ENCODE data around the gene PDSS2. TPM values are rescaled to one million over a fixed set of nuclear protein-coding genes. Genes with fewer than 3 reads are reported as not detected.

The PDSS2 gene
- polyA plus RNA-seq, 1 donor (not counting 4 experiments of a cell fraction or from before 2014, with no cell fraction given): 12.5 TPM

DNA sequence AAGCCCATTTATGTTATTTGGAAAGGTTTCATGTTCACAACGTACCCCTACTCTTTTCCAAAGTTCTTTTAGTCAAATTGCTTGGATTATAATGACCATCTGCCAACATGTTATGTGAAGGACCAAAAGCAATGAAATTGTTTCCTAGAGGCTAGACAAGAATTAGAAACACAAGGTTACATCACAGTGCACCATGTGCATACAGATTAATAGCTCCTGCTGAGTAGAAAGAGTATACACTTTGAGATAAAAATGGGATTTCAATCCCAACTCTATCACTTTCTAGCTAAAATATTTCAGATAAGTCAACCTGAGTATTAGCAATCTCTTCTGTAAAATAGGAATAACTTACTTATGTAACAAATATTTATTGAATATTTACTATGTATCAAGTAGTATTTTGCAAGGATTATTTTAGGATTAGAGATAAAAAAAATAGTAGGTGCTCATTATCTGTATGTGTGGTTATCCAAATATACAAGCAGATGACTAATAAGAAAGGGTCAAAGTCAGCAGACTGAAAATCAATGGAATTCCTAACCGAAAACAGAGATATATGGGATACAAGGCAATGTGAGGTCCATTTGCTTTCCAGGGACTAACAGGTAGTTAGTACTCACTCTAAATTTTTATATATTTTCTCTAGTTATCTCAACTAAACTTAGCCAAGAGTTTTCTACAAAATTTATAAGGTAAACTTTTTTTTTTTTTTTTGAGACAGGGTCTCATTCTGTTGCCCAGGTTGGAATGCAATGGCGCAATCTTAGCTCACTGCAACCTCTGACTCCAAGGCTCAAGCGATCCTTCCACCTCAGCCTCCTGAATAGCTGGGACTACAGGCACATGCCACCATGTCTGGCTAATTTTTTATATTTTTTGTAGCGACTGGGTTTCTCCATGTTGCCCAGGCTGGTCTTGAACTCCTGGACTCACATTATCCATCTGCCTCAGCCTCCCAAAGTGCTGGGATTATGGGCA, 127.7 kb downstream of the PDSS2 start:
- Histone ChIP-seq H3K79me2 (ENCODE audit: control insufficient read depth, insufficient read depth, low read length) (no peaks in the 10 kb centered on the region), H3K4me2 (ENCODE audit: control insufficient read depth, extremely low read depth, insufficient read depth, low read depth, low read length) (no peak overlapping the region), H3K9me3 (ENCODE audit: control insufficient read depth, low read depth, low read length) (no peaks in the 10 kb centered on the region), H3K9ac (ENCODE audit: control insufficient read depth, extremely low read depth, insufficient read depth, low read length) (no peak overlapping the region), H3K9me1 (ENCODE audit: control insufficient read depth, extremely low read depth, insufficient read depth, low read length) (no peaks in the 10 kb centered on the region), H4K20me1 (ENCODE audit: control insufficient read depth, extremely low read depth, insufficient read depth, low read length) (no peaks in the 10 kb centered on the region), H3K36me3 (ENCODE audit: control insufficient read depth in 2 of 2, extremely low read depth in 1 of 2, insufficient read depth in 2 of 2, low read length in 2 of 2) (no peaks in the 10 kb centered on the region), H3K27ac (ENCODE audit: control insufficient read depth, insufficient read depth, low read length) (no peak overlapping the region), H2AFZ (ENCODE audit: control insufficient read depth, low read length) (no peak overlapping the region), H3K4me1 (ENCODE audit: control insufficient read depth, extremely low read depth, insufficient read depth, low read length) (no peaks in the 10 kb centered on the region), H3K4me3 (ENCODE audit: control insufficient read depth in 2 of 3, extremely low read depth in 1 of 3, insufficient read depth in 2 of 3, low read depth in 1 of 3, low read length in 3 of 3) (no peak overlapping the region), H3K27me3 (ENCODE audit: control insufficient read depth, extremely low read depth, insufficient read depth, low read length) (no peaks in the 10 kb centered on the region)
- dilution Hi-C loops (cut with MboI; ENCODE audit: extremely low pct_ligation_motif_present, low sequenced_read_pairs): no loop called here
- TF ChIP-seq EZH2 (IDR thresholded peaks at IDR 0.05; ENCODE audit: low read length): no peak
- TF ChIP-seq, protein P1, sequence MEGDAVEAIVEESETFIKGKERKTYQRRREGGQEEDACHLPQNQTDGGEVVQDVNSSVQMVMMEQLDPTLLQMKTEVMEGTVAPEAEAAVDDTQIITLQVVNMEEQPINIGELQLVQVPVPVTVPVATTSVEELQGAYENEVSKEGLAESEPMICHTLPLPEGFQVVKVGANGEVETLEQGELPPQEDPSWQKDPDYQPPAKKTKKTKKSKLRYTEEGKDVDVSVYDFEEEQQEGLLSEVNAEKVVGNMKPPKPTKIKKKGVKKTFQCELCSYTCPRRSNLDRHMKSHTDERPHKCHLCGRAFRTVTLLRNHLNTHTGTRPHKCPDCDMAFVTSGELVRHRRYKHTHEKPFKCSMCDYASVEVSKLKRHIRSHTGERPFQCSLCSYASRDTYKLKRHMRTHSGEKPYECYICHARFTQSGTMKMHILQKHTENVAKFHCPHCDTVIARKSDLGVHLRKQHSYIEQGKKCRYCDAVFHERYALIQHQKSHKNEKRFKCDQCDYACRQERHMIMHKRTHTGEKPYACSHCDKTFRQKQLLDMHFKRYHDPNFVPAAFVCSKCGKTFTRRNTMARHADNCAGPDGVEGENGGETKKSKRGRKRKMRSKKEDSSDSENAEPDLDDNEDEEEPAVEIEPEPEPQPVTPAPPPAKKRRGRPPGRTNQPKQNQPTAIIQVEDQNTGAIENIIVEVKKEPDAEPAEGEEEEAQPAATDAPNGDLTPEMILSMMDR (optimal IDR thresholded peaks at IDR 0.05 in 1 of 3, IDR thresholded peaks at IDR 0.05 in 1 of 3, conservative IDR thresholded peaks at IDR 0.05 in 1 of 3; ENCODE audit: extremely low read depth in 1 of 3, insufficient read depth in 2 of 3, low read length in 3 of 3): no peak
- DNase-seq (ENCODE audit: low read depth, low spot score): no peak
- no peak for FAIRE-seq

DNA sequence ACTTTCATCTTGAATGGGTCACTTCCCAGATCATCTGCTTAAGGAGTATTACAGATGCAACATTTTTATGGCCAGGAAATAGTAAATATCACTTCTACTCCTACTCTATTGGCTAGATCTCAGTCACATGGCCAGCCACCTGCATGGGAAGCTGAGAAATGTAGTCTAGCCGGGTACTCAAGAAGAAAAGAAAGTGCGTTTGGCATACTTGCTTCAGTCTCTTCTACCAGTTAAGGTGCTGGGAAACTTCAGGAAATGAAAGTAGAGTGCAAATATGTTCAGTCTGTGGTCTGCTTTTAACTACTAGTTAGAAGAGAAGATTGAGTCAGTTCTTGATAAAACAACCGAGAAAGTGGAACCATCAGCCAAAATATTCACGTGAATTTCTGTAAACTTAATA, 129.2 kb downstream of the PDSS2 start:
- no peak overlapping the region for H3K9ac ChIP-seq (ENCODE audit: control insufficient read depth, extremely low read depth, insufficient read depth, low read length)
- H3K4me2 ChIP-seq (ENCODE audit: control insufficient read depth, extremely low read depth, insufficient read depth, low read depth, low read length): no peak overlapping the region
- no peaks in the 10 kb centered on the region for H3K9me1 ChIP-seq (ENCODE audit: control insufficient read depth, extremely low read depth, insufficient read depth, low read length)
- H2AFZ ChIP-seq (ENCODE audit: control insufficient read depth, low read length): no peak overlapping the region
- H3K4me1 ChIP-seq (ENCODE audit: control insufficient read depth, extremely low read depth, insufficient read depth, low read length): no peaks in the 10 kb centered on the region
- no peak overlapping the region for H3K4me3 ChIP-seq (ENCODE audit: control insufficient read depth in 2 of 3, extremely low read depth in 1 of 3, insufficient read depth in 2 of 3, low read depth in 1 of 3, low read length in 3 of 3)
- H3K27me3 ChIP-seq (ENCODE audit: control insufficient read depth, extremely low read depth, insufficient read depth, low read length): no peaks in the 10 kb centered on the region
- no peak for TF ChIP-seq EZH2 (IDR thresholded peaks at IDR 0.05; ENCODE audit: low read length)
- TF ChIP-seq, protein P1 (optimal IDR thresholded peaks at IDR 0.05 in 1 of 3, IDR thresholded peaks at IDR 0.05 in 1 of 3, conservative IDR thresholded peaks at IDR 0.05 in 1 of 3; ENCODE audit: extremely low read depth in 1 of 3, insufficient read depth in 2 of 3, low read length in 3 of 3): no peak
- no peaks in the 10 kb centered on the region for H4K20me1 ChIP-seq (ENCODE audit: control insufficient read depth, extremely low read depth, insufficient read depth, low read length)
- dilution Hi-C loops (cut with MboI; ENCODE audit: extremely low pct_ligation_motif_present, low sequenced_read_pairs): no loop called here
- peak; percentile 9 for FAIRE-seq
- H3K36me3 ChIP-seq (ENCODE audit: control insufficient read depth in 2 of 2, extremely low read depth in 1 of 2, insufficient read depth in 2 of 2, low read length in 2 of 2): no peaks in the 10 kb centered on the region
- H3K9me3 ChIP-seq (ENCODE audit: control insufficient read depth, low read depth, low read length): no peaks in the 10 kb centered on the region
- no peak for DNase-seq (ENCODE audit: low read depth, low spot score)
- no peak overlapping the region for H3K27ac ChIP-seq (ENCODE audit: control insufficient read depth, insufficient read depth, low read length)
- H3K79me2 ChIP-seq (ENCODE audit: control insufficient read depth, insufficient read depth, low read length): no peaks in the 10 kb centered on the region

Measured in keratinocyte (primary cell).